NCI-H748 treated with DMSO at 0.1 percent for 48 hours (cell line): ENCODE data around the gene HEPHL1.
A peak's percentile ranks its signal among the peaks of the same experiment; 100 is the strongest.
"Not testable (repeated sequence)": the region's sequence is repeated elsewhere in the genome, so short reads cannot be mapped to it uniquely, and the experiment has no call there.

Experiments used
- DNase-seq: peaks from one replicate; lab custom pipeline; 2025; lab: John Stamatoyannopoulos, UW

The HEPHL1 gene

DNA sequence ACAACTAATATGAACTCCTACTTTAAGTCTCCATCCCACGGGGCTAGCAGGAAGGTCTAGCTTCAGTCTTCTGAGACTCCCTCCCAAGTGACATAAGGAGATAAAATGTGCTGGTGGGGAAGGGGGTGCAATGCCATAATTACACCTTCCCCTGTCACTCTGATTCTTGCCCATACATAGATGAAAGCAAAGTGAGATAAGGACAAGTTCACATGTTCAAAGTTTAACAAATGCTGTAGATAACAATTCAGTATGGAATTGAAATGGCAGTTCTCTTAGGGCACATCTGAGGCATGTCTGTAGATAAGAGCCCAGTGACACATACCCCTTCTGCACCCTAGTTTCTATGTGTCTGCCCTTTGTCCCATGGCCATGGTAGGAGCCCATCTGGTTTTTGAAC, 69.2 kb downstream of the HEPHL1 start:
- no peak for DNase-seq

DNA sequence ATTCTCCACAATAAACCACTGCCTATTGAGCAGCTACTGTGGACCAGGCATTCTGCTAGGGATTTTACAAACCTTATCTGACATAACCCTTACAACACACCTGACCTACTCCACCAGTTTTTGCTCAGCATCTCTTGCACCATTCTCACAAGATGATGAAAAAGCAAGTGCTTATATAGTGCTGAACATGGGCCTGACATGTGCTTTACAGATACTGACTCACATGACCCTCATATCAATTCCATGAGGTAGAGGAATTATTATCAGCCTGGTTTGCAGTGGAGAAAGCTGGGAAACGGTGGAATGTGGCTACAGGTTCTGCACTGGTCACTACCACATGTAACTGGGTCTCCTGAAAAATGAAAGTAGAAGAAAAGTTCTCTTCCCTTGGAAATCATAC, 69.9 kb downstream of the HEPHL1 start:
- DNase-seq = no peak

DNA sequence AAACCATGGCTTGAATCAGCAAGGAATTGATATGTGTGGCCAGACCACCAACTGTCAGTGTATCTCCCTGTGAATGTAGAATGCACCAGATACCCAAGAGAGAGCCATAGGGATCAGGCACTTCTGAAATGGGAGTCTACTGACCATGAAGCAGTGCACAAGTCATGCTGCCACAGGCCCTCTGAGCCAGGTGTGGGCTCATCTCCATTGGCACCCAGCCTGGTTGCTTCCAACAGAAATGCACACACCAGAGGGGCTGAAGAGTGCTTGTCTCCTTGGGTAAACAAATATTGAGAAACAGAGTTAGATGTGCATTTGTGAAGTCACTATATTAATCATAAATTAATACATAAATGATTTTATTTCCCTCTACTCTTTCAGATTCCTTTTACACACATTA, 79.1 kb downstream of the HEPHL1 start:
- no peak for DNase-seq

DNA sequence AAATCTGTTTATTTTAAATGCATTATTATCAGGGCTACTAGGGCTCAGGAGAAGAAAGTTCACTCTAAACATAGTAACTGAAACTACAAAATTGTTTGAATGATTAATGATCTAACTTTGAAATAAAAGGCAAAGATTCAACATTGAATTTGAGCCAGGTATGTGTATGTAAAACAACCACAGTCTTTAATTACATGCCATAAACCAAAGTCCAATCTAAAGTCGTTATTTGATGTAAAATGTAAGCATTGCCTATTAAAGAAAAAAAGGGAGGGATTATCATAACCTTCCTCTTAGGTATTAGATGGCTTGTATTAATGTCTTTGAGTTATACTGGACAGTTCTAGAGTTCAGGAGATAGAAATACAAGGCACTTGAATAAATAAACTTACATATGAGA, 82.3 kb downstream of the HEPHL1 start:
- no peak for DNase-seq

DNA sequence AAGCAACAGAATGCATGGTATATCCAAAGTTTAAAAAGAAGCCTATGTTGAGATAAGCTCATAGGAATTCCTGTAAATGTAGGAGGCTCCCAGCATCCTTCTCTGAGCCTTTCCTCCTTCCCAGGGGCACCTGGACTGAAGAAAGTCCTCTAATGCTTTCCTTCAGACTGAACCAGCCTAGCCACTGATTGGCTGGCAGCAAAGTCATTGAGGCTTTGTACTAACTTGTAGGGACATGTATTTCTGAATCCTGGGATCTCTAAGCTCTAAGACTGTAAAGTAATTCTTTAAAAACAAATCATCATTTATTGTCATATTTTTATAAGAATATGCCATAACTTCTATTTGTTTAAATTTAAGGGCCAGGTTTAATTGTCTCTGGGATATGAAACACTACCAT, 83.6 kb downstream of the HEPHL1 start:
- no peak for DNase-seq

DNA sequence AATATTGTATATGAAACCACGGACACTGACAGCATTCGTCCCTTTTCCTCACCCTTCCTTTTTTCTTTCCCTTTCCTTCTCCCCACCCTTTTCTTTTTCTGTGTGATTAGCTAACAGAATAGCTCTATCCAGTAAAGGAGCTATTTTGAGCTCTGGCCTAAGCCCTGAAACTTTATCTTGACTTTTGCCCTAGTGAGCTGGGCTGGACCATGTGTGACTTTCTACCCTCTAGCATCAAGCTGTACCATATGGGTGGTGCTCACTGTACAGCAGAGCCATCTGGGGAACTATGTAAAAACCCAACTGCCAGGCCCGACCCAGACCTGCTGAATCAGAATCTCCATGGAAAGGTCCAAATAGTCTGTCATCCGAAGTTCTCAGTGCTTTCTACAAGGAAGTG, 85.6 kb downstream of the HEPHL1 start:
- no peak for DNase-seq

DNA sequence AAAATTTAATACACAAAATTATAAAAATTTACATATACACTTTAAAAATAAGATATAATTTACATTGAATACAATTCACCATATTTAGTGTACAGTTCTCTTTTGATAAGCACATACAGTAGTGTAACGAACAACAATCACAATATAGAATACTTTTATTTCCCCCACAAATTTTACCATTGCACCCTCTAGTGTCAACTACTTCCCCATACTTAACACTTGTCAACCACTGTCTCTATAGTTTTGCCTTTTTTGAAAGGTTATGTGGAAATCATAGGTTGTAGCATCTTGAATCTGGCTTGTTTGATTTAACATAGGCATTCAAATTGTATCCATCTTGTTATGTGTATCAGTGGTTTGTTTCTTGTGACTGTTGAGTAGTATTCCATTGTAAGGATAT, 86.2 kb downstream of the HEPHL1 start:
- no peak for DNase-seq

DNA sequence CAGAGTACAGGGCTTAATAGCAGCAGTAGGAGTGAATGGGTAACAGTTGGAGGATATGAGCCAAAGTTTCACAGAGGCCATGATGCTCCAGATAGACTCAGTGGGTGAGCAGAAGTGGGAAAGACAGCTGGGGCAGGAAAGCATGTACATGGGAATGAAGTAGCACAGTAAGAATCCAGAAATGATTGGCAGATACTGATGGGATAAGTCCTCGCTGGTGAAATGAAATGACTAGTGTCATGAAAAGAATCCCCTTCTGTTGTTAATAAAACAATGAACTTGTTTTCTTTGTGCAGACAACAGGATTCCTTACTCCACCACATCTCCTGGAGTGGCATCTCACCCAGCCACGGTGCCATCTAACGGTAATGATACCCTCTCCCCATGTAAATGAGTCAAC, 90.1 kb downstream of the HEPHL1 start:
- no peak for DNase-seq

DNA sequence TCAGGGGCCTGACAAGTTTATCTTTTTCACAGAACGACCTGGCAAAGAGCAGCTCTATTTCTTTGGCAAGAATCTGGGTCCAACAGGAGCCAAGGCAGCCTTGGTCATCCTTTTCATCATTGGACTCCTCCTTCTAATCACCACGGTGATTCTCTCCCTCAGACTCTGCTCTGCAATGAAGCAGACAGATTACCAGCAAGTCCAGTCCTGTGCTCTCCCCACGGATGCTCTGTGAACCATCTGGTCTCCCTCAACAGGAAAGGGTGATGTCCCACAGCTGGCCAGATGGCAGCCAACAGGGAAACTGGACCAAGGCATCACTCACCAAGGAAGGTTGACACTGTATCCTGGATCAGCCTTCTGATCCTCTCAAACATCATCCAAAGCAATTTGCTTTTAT, 90.5 kb downstream of the HEPHL1 start:
- no peak for DNase-seq

DNA sequence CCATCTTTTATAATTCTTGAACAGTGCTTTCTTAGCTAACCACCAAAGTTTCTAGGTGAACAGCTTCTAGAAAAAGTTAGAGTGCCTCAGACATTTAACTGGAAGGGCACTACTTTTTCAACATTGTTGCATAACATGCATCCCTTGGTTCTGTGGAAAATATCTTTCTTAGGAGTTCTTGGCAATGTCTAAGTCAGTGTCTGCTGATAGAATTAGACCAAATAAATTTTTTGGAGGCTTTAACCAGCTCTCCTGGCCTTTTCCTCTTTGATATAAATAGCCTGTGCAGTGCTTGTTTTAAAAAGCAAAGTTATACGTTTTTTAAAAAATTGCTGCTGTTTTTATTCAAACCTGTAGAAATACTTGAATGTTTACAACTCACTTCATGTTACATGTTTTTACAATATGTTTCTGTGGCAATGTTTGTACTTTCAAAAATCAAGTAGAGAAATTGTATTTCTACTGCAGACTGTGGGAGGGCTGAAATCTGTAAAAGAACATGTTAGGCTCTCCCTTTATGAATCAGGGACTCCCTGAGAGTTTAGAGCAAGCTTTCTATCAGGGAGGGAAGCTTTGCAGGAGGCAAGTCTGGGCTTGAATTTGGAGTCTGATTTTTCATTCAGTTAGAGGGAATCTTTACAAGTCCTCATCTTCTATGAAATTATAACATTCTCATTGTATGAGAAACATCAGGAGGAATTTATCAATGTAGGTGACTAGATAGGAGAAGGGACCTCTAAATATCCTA, 91.2 kb downstream of the HEPHL1 start:
- no peak for DNase-seq

DNA sequence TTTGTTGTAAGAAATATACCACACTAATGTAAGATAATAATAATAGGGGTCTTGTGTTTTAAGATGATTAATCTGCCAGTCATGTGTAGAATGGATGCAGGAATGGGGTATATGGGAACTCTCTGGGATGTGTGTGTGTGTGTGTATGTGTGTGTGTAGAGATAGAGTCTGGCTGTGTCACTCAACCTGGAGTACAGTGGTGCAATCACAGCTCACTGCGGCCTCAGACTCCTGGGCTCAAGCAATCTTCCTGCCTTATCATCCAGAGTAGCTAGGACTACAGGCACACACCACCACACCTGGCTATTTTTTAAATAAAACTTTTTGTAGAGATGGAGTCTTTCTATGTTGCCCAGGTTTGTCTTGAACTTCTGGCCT, 96.0 kb downstream of the HEPHL1 start:
- no peak for DNase-seq

DNA sequence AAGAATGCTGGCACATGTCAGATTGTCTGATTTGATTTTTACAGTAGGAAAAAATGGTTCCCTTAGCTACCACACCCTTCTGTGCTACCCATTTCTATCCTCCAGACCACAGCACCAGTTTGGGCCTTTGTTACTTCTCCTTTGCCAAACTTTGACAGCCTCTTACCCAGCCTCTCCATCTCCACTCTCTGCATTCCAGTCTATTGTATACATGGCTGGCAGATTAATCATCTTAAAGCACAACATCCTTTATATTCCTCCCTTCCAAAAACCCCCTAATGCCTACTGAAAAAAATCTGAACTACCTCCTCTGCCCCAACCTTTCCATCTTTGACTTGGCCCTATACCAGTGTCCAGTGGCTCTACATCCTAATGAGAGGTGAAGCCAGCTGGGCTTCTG, 96.7 kb downstream of the HEPHL1 start:
- DNase-seq = no peak

DNA sequence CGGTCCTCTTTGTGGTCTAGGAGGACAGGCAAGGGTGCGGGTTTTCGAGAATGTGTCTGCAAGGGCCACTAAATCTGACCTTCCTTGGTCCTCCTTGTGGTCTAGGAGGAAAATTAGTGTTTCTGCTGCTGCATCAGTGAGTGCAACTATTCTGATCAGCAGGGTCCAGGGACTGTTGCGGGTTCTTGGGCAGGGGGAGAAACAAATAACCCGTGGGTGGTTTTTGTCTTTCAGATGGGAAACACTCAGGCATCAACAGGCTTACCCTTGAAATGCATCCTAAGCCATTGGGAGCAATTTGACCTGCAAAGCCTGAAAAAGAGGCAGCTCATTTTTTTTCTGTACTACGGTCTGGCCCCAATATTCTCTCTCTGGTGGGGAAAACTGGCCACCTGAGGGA, 98.5 kb downstream of the HEPHL1 start:
- DNase-seq = not testable (repeated sequence)

DNA sequence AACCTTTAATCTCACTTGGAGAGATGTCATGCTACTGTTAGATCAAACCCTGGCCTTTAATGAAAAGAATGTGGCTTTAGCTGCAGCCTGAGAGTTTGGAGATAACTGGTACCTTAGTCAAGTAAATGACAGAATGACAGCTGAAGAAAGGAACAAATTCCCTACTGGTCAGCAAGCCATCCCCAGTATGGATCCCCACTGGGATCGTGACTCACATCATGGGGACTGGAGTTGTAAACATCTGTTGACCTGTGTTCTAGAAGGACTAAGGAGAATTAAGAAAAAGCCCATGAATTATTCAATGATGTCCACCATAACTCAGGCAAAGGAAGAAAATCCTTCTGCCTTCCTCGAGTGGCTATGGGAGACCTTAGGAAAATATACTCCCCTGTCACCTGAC, 99.4 kb downstream of the HEPHL1 start:
- not testable (repeated sequence) for DNase-seq

DNA sequence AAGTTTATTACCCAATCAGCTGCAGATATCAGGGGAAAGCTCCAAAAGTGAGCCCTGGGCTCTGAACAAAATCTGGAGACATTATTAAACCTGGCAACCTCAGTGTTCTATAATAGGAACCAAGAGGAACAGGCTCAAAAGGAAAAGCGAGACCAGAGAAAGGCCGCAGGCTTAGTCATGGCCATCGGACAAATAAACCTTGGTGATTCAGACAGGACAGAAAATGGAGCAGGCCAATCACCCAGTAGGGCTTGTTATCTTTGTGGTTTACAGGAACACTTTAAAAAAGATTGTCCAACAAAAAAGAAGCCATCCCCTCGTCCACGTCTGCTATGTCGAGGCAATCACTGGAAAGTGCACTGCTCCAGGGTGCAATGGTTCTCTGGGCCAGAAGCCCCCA, 99.8 kb downstream of the HEPHL1 start:
- DNase-seq = no peak

DNA sequence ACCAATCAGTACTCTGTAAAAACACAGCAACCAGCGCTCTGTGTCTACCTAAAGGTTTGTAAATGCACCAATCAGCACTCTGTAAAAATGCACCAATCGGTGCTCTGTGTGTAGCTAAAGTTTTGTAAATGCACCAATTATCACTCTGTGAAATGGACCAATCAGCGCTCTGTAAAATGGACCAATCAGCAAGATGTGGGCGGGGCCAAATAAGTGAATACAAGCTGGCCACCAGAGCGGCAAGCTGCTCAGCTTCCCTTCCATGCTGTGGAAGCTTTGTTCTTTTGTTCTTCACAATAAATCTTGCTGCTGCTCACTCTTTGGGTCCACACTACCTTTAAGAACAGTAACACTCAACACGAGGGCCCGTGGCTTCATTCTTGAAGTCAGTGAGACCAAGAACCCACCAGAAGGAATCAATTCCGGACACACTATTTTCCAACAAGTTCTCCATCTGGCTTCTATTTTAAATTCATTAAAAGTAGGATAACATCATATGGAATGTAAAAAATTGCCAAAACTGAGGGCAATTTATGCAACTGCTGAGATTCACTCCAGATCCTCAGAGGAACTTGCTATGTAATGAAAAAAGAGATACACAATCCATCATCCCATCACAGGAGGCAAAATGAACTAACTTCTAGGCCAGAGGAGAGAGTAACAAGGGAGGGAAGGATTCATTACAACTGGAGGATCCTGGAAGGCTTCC, 104.4 kb downstream of the HEPHL1 start:
- no peak for DNase-seq

DNA sequence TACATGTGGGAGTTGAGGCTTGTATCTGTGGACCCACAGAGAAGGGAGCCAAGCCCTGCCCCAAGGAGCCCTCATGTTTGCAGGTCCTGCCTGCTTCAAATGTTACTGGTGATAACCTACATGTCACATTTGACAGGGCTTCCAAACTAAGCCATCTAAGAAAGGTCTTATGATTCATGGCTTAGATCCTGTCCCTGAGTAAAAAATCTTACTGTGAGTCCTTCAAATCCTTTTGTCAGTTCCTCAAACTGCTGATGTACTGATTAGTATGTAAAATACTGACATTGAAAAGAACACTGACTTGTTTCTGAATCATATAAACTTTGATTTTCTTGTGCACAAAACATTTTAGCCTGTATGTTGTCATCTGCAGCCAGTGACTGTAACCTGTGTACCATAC, 106.5 kb downstream of the HEPHL1 start:
- DNase-seq = no peak

DNA sequence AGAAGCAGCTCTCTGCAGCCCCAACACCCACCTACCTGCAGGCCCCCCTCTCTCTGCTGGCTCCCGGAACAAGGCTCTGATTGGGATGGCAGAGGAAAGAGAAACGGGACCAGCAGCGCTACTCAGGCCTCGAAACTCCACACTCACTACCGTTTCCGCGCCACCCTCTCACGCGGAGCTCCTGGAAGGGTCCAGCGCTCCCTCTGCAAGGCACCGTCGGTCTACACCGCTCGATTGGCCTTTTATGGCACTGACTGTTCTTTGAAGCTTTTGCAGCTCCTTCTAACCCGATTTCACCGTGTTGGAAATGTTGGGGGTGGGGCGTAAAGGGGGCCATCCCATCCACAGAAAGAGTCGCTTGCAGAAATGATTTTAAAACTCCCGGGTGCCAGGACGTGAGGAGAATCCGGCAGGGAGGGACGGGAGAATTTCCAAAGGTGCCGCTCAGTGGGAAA, 107.2 kb downstream of the HEPHL1 start:
- DNase-seq = peak; percentile 18

DNA sequence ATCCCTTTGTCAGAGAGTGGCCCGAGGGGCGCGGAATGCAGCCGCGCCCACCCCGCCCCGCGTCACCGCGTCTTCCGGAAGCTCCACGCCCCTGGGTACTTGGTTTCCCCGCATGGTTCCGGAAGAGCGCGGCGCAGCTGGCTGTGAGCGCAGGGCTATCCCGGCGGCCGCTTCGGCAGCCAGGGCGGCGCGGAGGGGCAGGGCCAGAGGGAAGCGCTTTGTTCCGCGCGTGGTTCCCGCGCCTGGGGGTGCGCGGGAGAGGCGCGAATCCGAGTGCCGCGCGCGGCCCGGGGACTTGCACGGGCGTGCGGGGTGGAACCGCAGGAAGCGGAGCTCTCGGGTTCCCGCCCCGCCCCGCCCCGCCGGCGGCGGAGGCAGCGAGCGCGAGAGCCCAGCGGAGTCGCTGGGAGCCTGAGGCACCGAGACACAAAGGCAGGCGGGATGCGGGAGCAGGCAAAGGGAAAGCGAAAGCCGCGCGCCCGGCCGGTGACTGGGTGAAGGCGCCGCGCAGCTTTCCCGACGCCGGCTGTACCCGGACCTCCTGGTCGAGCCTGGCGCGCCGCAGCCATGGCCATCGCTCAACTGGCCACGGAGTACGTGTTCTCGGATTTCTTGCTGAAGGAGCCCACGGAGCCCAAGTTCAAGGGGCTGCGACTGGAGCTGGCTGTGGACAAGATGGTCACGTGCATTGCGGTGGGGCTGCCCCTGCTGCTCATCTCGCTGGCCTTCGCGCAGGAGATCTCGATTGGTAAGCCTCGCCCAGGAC, 107.8 kb downstream of the HEPHL1 start, which contains the start of gene PANX1:
Gene PANX1, plus strand, starts transcription at position 96 of the 766 bp plus-strand sequence. Its CDS starts 472 bp downstream, at position 568.
- DNase-seq = peak; percentile 66

DNA sequence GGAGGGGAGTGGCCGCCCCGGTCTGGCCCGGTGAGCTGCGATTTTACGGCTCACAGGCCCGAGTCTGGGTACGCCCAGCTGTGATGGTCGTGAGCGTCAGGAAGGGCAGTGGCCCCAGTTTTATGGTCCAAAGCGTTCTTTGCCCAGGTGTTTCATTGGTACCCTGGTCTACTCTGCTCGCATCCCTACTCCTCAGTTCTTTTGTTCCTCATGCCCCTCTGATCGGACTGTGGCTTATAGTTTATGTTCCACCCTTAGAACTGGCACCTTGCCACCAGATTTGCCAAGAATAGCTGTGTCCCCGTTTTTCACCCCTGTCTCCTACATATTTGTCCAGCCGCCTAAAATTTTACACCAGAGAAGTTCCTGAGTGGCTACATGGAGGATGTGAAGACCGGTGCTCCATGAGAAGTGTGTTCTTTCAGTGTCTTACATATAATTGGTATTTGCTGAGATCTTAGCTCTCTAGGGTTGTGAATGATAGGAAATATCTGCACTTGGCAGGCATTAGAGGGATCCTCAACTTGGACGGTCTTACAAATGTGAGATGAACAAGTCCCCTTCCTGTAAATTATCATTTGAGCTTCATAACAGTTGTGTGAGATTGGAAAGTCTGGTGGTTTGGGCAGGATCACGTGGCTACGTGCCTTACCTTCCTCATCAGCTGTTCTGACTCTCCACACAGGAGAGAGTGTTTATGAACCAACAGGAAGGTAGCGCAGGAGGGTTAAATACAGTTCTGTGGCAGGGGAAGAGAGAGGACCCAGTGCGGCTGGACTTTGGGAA, 108.6 kb downstream of the HEPHL1 start:
- DNase-seq = peak; percentile 49

DNA sequence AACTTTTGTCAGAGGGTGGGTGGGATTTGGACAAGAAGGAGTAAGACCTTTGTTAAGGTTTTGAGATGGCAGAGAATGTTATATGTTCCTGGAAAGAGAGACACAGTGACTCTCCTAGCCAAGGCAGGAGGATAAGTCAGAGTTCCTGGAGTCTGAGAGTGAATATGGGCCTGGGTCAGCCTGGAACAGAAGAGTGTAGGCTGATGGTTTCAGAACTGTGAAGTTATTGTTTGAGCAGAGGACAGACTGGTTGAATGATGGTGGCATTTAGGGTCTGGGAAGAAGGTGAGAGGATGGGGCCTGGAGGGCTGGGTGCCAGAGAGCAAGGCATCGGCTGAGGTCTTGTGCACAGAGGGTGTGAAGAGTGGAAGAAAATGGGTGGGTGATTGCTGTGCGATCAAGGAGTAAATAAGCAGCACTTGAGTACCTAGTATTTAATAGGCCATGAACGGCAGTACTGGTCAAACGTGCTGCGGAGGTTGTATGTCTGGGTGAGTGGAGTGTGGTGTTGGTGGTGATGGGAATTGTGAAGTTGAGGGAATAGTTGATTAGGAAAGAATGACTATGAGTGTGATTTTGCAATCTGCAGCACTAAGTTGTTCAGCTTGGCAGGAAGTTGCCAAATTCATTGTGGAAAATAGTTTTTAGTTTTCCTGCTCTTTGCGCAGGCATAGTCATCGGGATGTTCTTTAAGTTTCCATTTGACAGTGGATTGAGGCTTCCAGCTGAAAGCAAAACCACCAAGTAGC, 109.3 kb downstream of the HEPHL1 start:
- DNase-seq = no peak
